Cerebellar nuclear complex (tissue), 1 donor: ENCODE data around the gene COL6A3.

Source experiments
- DNase-seq, 2 experiments: peaks; one replicate each; lab custom pipeline; 2025; lab: John Stamatoyannopoulos, UW

Gene COL6A3

DNA sequence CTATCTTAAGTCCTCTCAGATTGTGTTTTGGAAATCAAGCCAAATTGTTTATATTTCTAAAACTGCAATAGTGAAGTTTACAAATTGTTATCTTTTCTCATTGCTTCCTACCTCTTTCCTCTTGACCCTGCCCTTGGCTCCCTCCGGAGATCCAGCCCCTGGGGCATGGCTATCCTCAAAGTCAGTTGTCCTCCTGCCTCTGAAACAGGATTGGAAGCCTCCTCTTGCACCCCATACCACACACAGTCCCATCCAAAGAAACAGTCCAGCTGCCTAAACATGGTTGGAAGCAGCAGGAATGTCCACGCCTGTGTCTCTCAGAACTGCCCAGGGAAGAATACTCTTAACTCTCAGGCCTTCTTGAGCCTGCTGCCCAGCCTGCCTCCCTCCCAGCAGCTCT lies 30.1 kb upstream of the COL6A3 start:
- DNase-seq, result no peak

DNA sequence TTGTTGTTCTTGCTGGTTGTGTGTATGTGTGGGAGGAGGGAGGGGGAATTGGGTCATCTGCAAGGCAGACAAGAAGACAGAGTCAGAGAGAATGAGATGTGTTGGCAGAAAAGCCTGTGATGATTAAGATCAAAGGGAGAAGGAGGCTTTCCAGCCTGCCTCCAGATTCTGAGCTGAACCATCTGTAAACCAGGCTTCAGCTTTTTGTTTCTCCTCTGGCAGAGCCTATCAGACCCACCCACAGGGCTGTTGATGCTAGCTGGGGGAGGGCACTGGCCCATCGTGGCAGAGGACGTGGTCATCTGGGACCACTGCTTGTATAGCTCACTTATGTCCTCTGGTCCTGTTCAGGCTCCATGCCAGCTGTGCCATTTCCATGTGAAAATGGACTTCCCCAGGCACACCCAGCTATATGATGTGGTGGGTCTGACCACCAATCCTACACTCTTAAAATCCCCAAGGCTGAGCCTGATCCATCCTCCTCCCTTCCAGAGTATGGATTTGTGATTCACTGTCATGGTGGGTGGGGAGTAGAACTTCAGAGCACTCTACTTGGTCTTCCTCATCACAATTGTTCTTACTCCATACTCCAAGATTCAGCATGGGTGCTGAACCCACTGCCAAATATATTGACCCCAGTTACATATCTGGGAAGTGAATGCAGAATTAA lies 27.8 kb upstream of the COL6A3 start:
- DNase-seq, result no peak

- DNase-seq, result no peak
Observed at GRCh38 chr2:237440819-237441281, 26.9 kb upstream of the COL6A3 start.

GRCh38 chr2:237438080-237438940 lies 24.3 kb upstream of the COL6A3 start:
- no peak for DNase-seq

- no peak for DNase-seq
Observed at GRCh38 chr2:237437566-237437965, 23.6 kb upstream of the COL6A3 start.

DNA sequence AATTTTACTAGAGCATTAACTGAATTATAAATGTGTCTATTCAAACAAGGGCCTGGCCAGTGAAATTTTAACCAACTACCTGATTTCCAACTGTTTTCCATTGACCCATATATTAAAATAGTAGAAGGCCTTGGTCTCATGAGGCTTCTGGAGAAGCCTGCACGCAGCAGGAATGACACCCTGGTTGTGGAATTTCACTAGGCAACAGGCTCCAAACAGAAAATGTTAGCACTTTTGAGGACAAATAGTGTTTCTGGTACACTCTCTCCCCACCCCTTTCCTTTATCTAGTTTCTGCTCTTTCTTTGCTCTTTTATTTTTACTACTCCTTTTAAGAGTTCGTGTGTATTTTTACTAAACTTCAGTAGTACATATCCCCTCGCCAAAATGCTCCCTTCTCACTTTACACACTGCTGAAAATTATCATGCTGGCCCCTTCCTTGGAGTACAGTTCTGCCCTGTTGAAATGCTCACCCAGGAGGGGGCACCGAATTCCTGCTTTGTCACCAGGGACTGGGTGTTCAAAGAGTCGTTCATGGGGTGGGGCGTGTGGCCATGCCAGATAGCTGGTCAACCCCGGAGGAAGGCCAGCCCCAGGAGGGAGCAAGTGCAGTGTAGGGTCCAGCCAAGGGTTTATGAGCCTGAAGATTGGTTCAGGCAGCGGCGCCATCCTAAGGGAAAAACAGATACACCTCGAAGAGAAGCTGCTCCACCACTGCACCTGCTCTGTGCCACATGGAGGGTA lies 22.1 kb upstream of the COL6A3 start:
- no peak for DNase-seq

GRCh38 chr2:237434866-237435311 lies 20.9 kb upstream of the COL6A3 start:
- no peak for DNase-seq

DNA sequence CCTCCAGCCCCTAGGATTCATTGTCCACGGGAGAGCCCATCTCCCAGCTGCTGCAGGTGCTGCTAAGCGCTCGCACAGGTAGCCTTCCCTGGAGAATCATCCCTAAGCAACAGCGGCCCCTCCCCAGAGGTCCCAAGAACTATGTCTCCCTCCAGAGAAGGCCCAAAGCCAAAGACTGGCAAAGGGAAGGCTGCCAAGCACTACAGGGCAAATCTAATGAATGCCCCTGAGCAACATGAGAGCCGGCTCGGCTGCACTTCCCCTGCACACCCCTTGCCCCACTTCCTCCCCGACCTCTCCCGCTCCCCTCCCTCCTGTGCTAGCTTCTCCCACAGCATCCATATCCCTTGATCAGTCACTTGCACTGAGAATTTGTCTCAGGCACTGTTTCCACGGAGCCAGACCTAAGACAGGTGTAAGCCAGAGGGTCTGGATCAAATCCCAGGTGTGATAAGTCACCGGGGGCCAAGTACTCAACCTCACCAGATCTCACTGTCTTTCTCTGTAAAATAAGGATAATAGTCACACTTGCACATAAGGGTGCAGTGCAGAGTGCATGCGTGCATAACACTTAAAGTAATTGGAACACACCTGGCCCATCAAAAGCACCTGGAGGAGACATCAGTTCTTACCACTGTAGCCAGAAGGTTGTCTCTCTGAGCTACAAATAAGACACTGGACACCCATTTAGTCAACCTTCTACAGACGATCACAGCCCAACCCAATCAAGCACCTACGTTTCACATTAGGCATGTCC lies 20.1 kb upstream of the COL6A3 start:
- no peak for DNase-seq

GRCh38 chr2:237432484-237433092 lies 18.6 kb upstream of the COL6A3 start:
- no peak for DNase-seq

DNA sequence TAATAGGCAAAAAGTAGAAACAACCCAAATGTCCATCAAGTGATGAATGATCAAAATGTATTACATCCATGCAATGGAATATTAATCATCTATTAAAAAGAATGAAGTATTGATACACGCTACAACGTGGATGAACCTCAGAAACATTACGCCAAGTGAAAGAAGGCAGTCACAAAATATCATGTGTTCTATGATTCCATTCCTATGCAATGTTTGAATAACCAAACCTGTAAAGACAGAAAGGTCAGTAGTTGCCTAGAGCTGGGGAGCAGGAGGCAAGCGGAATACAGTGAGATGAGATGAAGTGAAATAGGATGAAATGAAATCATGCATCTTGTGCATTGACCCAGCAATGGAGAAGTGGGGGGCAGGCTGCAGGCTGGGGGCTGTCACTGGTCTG lies 17.9 kb upstream of the COL6A3 start:
- DNase-seq, result no peak

- no peak for DNase-seq
Observed at GRCh38 chr2:237431372-237431771, 17.4 kb upstream of the COL6A3 start.

DNA sequence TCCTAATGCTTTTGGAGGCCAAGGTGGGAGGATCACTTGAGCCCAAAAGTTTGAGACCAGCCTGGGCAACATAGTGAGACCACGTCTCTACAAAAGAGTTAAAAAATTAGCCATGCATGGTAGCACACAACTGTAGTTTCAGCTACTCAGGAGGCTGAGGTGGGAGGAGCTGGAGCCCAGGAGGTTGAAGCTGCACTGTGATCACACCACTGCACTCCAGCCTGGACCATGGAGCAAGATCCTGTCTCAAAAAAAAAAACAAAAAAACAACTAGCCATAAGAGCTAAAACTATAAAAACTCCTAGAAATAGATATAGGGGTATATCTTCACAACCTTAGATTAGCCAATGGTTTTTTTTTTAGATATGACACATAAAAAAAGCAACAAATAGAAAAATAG lies 16.9 kb upstream of the COL6A3 start:
- DNase-seq, result no peak

DNA sequence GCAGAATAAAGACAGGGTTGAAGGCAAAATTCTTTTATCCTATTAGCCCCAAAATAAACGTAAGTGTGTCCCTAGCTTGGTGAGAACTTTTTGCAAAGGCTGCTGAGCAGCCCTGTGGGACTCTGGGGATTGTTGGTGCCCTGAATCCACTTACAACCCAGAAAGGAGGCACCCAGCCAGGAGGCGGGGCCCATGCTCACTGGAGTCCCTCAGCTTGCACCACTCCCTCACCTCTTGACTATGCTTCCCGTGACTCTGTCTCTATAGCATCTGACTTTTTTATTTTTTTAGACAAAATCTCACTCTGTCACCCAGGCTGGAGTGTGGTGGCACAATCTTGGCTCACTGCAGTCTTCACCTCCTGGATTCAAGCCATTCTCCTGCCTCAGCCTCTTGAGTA lies 15.8 kb upstream of the COL6A3 start:
- DNase-seq, result no peak

- no peak for DNase-seq
Observed at GRCh38 chr2:237427769-237428506, 14.0 kb upstream of the COL6A3 start.

- no peak for DNase-seq
Observed at GRCh38 chr2:237426517-237426916, 12.6 kb upstream of the COL6A3 start.

- DNase-seq, result no peak
Observed at GRCh38 chr2:237425320-237425719, 11.4 kb upstream of the COL6A3 start.

GRCh38 chr2:237424544-237424943 lies 10.6 kb upstream of the COL6A3 start:
- no peak for DNase-seq

- DNase-seq, result no peak
Observed at GRCh38 chr2:237423891-237424290, 9.9 kb upstream of the COL6A3 start.

DNA sequence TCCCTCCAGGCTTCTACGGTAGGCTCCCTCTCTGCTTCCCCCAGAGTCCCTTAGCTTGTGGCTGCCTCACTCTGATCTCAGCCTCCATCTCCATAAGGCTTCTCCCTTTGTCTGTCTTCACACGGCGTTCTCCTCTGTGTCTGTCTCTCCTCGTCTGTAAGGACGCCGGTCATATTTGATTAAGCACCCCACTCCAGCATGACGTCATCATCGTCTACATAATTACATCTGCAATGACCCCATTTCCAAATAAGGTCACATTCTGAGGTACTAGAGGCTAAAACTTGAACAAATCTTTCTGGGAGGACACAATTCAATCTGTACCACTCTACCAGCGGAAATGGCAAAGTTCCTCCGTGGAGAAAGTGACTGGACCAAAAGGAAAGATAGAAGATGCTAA lies 8.3 kb upstream of the COL6A3 start:
- no peak for DNase-seq

DNA sequence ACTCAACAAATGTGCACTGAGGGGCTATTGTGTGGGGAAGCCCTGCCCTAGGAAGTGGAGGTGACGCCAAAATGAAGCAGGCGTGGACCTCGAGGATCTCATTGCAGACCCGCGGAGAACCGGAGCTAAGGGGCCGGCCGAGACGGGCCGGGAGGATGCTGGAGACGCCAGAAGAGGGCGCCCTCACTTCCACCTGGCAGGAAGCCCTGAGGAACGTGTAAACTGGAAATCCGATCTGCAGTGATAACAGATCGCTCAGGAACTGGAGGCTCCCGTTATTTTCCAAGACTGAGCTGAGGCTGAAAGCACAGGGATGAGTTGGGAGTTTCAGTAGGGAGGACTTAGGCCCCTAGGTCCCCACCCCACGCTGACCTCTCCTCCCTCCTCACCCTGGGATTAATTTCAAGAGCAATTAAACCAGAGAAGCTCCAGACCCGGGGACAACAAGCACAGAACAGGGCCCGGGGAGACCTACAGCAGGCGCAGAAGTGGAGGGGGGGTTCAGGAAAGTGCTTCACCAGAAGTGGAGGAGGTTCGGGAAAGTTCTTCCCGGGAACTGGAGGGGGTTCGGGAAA lies 7.7 kb upstream of the COL6A3 start:
- DNase-seq, result no peak
